ENCODE measurements around the gene SMYD3.
"Not testable (repeated sequence)": the region's sequence is repeated elsewhere in the genome, so short reads cannot be mapped to it uniquely, and the experiment has no call there.

SMYD3 gene

DNA sequence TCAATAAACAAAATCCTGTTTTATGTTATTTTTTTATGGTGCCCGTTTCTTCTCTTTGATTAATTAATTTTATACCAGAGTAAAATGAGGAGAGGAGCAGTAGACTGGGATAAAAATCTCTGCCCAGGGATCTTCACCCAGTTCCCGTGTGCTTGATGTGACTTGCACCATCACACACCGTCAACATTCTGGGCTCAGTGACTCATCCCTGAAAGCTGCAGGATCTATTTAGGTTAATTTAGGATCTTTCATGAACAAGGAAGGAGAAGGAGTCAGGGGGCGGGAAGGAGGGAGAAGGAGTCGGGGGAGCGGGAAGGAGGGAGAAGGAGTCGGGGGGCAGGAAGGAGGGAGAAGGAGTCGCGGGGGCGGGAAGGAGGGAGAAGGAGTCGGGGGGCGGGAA, 182.4 kb downstream of the SMYD3 start:
- ATAC-seq (ENCODE audit: insufficient read depth, low read depth) (no peak), DNase-seq (no peak)
- no peak overlapping the region for H3K9ac ChIP-seq (ENCODE audit: low read depth, low read length)
- peaks cover 1% of the 10 kb centered on the region; the same call in 1 of the 2 replicates for H3K36me3 ChIP-seq (ENCODE audit: insufficient read depth, low read length)
- no peaks in the 10 kb centered on the region for H4K20me1 ChIP-seq (ENCODE audit: insufficient read depth, low read length)
- no peak overlapping the region for H3K27ac ChIP-seq (ENCODE audit: low read length)
- H3K9me3 ChIP-seq (ENCODE audit: insufficient read depth, low read length, severe bottlenecking), result no peaks in the 10 kb centered on the region
- H3K4me3 ChIP-seq (ENCODE audit: low read depth in 1 of 2, low read length in 2 of 2), result no peak overlapping the region
- H3K4me2 ChIP-seq (ENCODE audit: insufficient read depth, low read length), result no peak overlapping the region
- no peaks in the 10 kb centered on the region for H3K4me1 ChIP-seq (ENCODE audit: insufficient read depth, low read length)
- TF ChIP-seq, protein P1, sequence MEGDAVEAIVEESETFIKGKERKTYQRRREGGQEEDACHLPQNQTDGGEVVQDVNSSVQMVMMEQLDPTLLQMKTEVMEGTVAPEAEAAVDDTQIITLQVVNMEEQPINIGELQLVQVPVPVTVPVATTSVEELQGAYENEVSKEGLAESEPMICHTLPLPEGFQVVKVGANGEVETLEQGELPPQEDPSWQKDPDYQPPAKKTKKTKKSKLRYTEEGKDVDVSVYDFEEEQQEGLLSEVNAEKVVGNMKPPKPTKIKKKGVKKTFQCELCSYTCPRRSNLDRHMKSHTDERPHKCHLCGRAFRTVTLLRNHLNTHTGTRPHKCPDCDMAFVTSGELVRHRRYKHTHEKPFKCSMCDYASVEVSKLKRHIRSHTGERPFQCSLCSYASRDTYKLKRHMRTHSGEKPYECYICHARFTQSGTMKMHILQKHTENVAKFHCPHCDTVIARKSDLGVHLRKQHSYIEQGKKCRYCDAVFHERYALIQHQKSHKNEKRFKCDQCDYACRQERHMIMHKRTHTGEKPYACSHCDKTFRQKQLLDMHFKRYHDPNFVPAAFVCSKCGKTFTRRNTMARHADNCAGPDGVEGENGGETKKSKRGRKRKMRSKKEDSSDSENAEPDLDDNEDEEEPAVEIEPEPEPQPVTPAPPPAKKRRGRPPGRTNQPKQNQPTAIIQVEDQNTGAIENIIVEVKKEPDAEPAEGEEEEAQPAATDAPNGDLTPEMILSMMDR (IDR thresholded peaks at IDR 0.05; ENCODE audit: borderline replicate concordance, extremely low read depth, low read length, poor library complexity, severe bottlenecking), result no peak
- no peak for TF ChIP-seq EZH2 (IDR thresholded peaks at IDR 0.05; ENCODE audit: borderline replicate concordance, low read depth, low read length, severe bottlenecking)
- H3K79me2 ChIP-seq (ENCODE audit: insufficient read depth, low read length), result no peaks in the 10 kb centered on the region
- H2AFZ ChIP-seq (ENCODE audit: low read depth, low read length), result no peak overlapping the region
- no peaks in the 10 kb centered on the region for H3K27me3 ChIP-seq (ENCODE audit: insufficient read depth, low read length, poor library complexity)

DNA sequence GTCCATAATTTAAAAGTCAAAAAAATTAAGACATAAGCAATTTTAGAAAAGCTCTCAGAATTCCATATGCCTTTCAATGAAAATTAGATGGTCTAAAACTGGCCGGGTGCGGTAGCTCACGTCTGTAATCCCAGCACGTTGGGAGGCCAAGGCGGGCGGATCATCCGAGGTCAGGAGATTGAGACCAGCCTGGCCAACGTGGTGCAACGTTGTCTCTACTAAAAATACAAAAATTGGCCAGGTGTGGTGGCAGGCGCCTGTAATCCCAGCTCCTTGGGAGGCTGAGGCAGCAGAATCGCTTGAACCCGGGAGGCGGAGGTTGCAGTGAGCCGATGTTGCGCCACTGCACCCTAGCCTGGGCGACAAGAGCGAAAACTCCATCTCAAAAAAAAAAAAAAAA, 183.0 kb downstream of the SMYD3 start:
- not testable (repeated sequence) for H3K4me2 ChIP-seq (ENCODE audit: insufficient read depth, low read length); H3K4me3 ChIP-seq (ENCODE audit: low read depth in 1 of 2, low read length in 2 of 2); H3K36me3 ChIP-seq (ENCODE audit: insufficient read depth, low read length); DNase-seq; ATAC-seq (ENCODE audit: insufficient read depth, low read depth); H3K27ac ChIP-seq (ENCODE audit: low read length); H3K79me2 ChIP-seq (ENCODE audit: insufficient read depth, low read length); H3K9ac ChIP-seq (ENCODE audit: low read depth, low read length); H3K9me3 ChIP-seq (ENCODE audit: insufficient read depth, low read length, severe bottlenecking); H3K27me3 ChIP-seq (ENCODE audit: insufficient read depth, low read length, poor library complexity); H4K20me1 ChIP-seq (ENCODE audit: insufficient read depth, low read length); H3K4me1 ChIP-seq (ENCODE audit: insufficient read depth, low read length); H2AFZ ChIP-seq (ENCODE audit: low read depth, low read length)

GRCh38 chr1:246320286-246320685, 186.8 kb downstream of the SMYD3 start:
- H3K4me1 ChIP-seq (ENCODE audit: insufficient read depth, low read length), result no peaks in the 10 kb centered on the region
- H3K9me3 ChIP-seq (ENCODE audit: insufficient read depth, low read length, severe bottlenecking), result no peaks in the 10 kb centered on the region
- no peaks in the 10 kb centered on the region for H3K36me3 ChIP-seq (ENCODE audit: insufficient read depth, low read length)
- no peak overlapping the region for H3K27ac ChIP-seq (ENCODE audit: low read length)
- ATAC-seq (ENCODE audit: insufficient read depth, low read depth) (no peak), DNase-seq (no peak)
- no peaks in the 10 kb centered on the region for H3K79me2 ChIP-seq (ENCODE audit: insufficient read depth, low read length)
- TF ChIP-seq, protein P1 (IDR thresholded peaks at IDR 0.05; ENCODE audit: borderline replicate concordance, extremely low read depth, low read length, poor library complexity, severe bottlenecking), result no peak
- TF ChIP-seq EZH2 (IDR thresholded peaks at IDR 0.05; ENCODE audit: borderline replicate concordance, low read depth, low read length, severe bottlenecking), result no peak
- no peaks in the 10 kb centered on the region for H3K27me3 ChIP-seq (ENCODE audit: insufficient read depth, low read length, poor library complexity)
- H3K4me3 ChIP-seq (ENCODE audit: low read depth in 1 of 2, low read length in 2 of 2), result no peak overlapping the region
- H3K9ac ChIP-seq (ENCODE audit: low read depth, low read length), result no peak overlapping the region
- H4K20me1 ChIP-seq (ENCODE audit: insufficient read depth, low read length), result no peaks in the 10 kb centered on the region
- H3K4me2 ChIP-seq (ENCODE audit: insufficient read depth, low read length), result no peak overlapping the region
- no peak overlapping the region for H2AFZ ChIP-seq (ENCODE audit: low read depth, low read length)

- Histone ChIP-seq H3K9ac (ENCODE audit: low read depth, low read length) (no peak overlapping the region), H3K27me3 (ENCODE audit: insufficient read depth, low read length, poor library complexity) (no peaks in the 10 kb centered on the region), H3K79me2 (ENCODE audit: insufficient read depth, low read length) (no peaks in the 10 kb centered on the region), H3K4me1 (ENCODE audit: insufficient read depth, low read length) (no peaks in the 10 kb centered on the region), H3K9me3 (ENCODE audit: insufficient read depth, low read length, severe bottlenecking) (no peaks in the 10 kb centered on the region), H3K4me2 (ENCODE audit: insufficient read depth, low read length) (no peak overlapping the region), H3K27ac (ENCODE audit: low read length) (no peak overlapping the region), H4K20me1 (ENCODE audit: insufficient read depth, low read length) (no peaks in the 10 kb centered on the region), H3K4me3 (ENCODE audit: low read depth in 1 of 2, low read length in 2 of 2) (no peak overlapping the region), H3K36me3 (ENCODE audit: insufficient read depth, low read length) (no peaks in the 10 kb centered on the region), H2AFZ (ENCODE audit: low read depth, low read length) (no peak overlapping the region)
- DNase-seq (no peak), ATAC-seq (ENCODE audit: insufficient read depth, low read depth) (no peak)
- TF ChIP-seq EZH2 (IDR thresholded peaks at IDR 0.05; ENCODE audit: borderline replicate concordance, low read depth, low read length, severe bottlenecking), result no peak
- TF ChIP-seq, protein P1 (IDR thresholded peaks at IDR 0.05; ENCODE audit: borderline replicate concordance, extremely low read depth, low read length, poor library complexity, severe bottlenecking), result no peak
Measured at GRCh38 chr1:246319083-246319714, 187.9 kb downstream of the SMYD3 start.

All from DND-41 (cell line).